Sigmoid colon (tissue), 3 donors: ENCODE data around the gene METTL5.

ENCODE experiments used
- CTCF ChIP-seq, 4 experiments: fragments of 450-650 bp in 3 of 4; fragments of 200-600 bp in 1 of 4; IDR thresholded peaks; one replicate each; pipeline ENCODE4 v1.5.1; 2016 to 2019; ENCODE audit warnings: antibody characterized with exemption in 4 of 4, mild to moderate bottlenecking in 3 of 4, moderate library complexity in 2 of 4
- POLR2A ChIP-seq, 2 donors: fragments of 450-650 bp; IDR thresholded peaks; one replicate each; pipeline ENCODE4 v1.6.1; 2016; ENCODE audit warnings: antibody characterized with exemption in 2 of 2, mild to moderate bottlenecking in 2 of 2, moderate library complexity in 2 of 2

- TF ChIP-seq CTCF (IDR thresholded peaks at IDR 0.05) (no peak), POLR2A (IDR thresholded peaks at IDR 0.05) (no peak)
Measured at GRCh38 chr2:169865492-169865891, 40.8 kb upstream of the METTL5 start.
